Measurements from ENCODE around the gene C14orf132.

Gene C14orf132

DNA sequence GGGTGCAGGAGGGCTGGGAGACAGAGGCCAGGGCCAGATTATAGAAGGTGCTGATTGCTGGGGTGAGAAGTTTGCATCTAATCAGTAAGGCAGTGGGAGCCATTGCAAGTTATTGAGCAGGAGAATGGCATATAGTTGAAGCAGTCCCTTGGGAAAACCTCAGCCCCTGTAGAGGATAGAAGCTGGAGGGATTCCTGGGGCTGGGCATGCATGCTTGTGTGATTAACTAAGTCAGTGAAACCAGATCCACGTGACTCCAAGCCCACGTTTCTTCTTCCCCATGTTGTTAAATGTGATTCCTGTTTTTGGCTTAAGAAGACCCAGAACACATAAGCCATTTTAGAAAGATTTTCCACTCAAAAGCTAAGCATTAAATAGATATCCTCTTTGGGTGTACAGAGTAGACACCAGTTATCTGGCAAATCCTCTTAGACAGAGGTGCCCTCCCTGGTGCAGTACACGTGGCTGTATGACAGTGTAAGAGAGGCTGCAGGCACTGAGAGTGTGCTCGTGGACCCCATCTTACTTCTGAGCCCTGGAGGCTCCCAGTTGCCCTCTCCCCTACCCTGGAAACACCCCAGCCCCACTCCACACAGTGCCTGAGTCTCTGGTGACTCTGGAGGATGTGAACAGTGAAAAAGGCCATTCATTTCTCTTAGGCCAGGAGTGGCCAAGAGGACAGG, 3.2 kb downstream of the C14orf132 start:
- TF ChIP-seq, protein P1, sequence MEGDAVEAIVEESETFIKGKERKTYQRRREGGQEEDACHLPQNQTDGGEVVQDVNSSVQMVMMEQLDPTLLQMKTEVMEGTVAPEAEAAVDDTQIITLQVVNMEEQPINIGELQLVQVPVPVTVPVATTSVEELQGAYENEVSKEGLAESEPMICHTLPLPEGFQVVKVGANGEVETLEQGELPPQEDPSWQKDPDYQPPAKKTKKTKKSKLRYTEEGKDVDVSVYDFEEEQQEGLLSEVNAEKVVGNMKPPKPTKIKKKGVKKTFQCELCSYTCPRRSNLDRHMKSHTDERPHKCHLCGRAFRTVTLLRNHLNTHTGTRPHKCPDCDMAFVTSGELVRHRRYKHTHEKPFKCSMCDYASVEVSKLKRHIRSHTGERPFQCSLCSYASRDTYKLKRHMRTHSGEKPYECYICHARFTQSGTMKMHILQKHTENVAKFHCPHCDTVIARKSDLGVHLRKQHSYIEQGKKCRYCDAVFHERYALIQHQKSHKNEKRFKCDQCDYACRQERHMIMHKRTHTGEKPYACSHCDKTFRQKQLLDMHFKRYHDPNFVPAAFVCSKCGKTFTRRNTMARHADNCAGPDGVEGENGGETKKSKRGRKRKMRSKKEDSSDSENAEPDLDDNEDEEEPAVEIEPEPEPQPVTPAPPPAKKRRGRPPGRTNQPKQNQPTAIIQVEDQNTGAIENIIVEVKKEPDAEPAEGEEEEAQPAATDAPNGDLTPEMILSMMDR (conservative IDR thresholded peaks at IDR 0.05; ENCODE audit: low read depth, low read length): no peak
- Histone ChIP-seq H4K20me1 (ENCODE audit: insufficient read depth) (no peaks in the 10 kb centered on the region), H3K79me2 (ENCODE audit: insufficient read depth, low read depth) (no peaks in the 10 kb centered on the region), H3K9ac (no peak overlapping the region), H3K27ac (no peak overlapping the region), H2AFZ (ENCODE audit: low read depth) (no peak overlapping the region), H3K4me2 (no peak overlapping the region), H3K27me3 (ENCODE audit: insufficient read depth, low read depth) (no peaks in the 10 kb centered on the region), H3K4me3 (IDR thresholded peaks at IDR 0.05; ENCODE audit: insufficient read depth, low read depth, low read length) (no peak overlapping the region), H3K36me3 (ENCODE audit: insufficient read depth) (no peaks in the 10 kb centered on the region), H3K4me1 (ENCODE audit: low read depth, poor library complexity, severe bottlenecking) (no peaks in the 10 kb centered on the region)

- no peak overlapping the region for H3K4me2 ChIP-seq
- no peaks in the 10 kb centered on the region for H4K20me1 ChIP-seq (ENCODE audit: insufficient read depth)
- TF ChIP-seq, protein P1 (conservative IDR thresholded peaks at IDR 0.05; ENCODE audit: low read depth, low read length): no peak
- no peak overlapping the region for H3K4me3 ChIP-seq (IDR thresholded peaks at IDR 0.05; ENCODE audit: insufficient read depth, low read depth, low read length)
- H3K79me2 ChIP-seq (ENCODE audit: insufficient read depth, low read depth): no peaks in the 10 kb centered on the region
- no peaks in the 10 kb centered on the region for H3K36me3 ChIP-seq (ENCODE audit: insufficient read depth)
- H3K9ac ChIP-seq: no peak overlapping the region
- no peak overlapping the region for H3K27ac ChIP-seq
- H3K27me3 ChIP-seq (ENCODE audit: insufficient read depth, low read depth): no peaks in the 10 kb centered on the region
- no peaks in the 10 kb centered on the region for H3K4me1 ChIP-seq (ENCODE audit: low read depth, poor library complexity, severe bottlenecking)
- H2AFZ ChIP-seq (ENCODE audit: low read depth): no peak overlapping the region
These were observed 7.5 kb downstream of the C14orf132 start for GRCh38 chr14:96046630-96047029.

DNA sequence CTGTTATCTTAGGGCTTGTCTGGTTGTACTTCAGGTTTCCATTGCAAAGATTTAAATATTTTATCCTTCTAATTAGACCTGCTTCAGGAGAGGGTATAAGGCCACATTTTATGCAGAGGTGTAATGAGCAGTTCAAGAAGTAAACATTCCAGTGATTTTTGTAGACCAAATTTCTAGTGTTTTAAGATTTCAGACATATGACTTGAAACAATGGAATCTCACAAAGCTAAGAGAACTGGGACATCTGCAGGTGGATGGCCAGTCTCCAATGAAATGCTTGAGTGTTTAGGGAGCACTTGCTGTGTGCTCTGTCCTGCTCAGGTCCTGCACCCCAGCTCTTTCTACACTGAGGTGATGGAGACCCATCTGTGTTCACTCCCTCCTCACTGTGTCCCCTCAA, 7.9 kb downstream of the C14orf132 start:
- H3K27me3 ChIP-seq (ENCODE audit: insufficient read depth, low read depth): no peaks in the 10 kb centered on the region
- no peak overlapping the region for H2AFZ ChIP-seq (ENCODE audit: low read depth)
- no peaks in the 10 kb centered on the region for H3K4me1 ChIP-seq (ENCODE audit: low read depth, poor library complexity, severe bottlenecking)
- TF ChIP-seq, protein P1 (conservative IDR thresholded peaks at IDR 0.05; ENCODE audit: low read depth, low read length): no peak
- H3K9ac ChIP-seq: no peak overlapping the region
- no peak overlapping the region for H3K4me3 ChIP-seq (IDR thresholded peaks at IDR 0.05; ENCODE audit: insufficient read depth, low read depth, low read length)
- H3K27ac ChIP-seq: no peak overlapping the region
- H4K20me1 ChIP-seq (ENCODE audit: insufficient read depth): no peaks in the 10 kb centered on the region
- no peaks in the 10 kb centered on the region for H3K36me3 ChIP-seq (ENCODE audit: insufficient read depth)
- H3K79me2 ChIP-seq (ENCODE audit: insufficient read depth, low read depth): no peaks in the 10 kb centered on the region
- H3K4me2 ChIP-seq: no peak overlapping the region

GRCh38 chr14:96049932-96050331, 10.8 kb downstream of the C14orf132 start:
- H3K27ac ChIP-seq: no peak overlapping the region
- no peaks in the 10 kb centered on the region for H3K4me1 ChIP-seq (ENCODE audit: low read depth, poor library complexity, severe bottlenecking)
- no peaks in the 10 kb centered on the region for H3K27me3 ChIP-seq (ENCODE audit: insufficient read depth, low read depth)
- H3K4me3 ChIP-seq (IDR thresholded peaks at IDR 0.05; ENCODE audit: insufficient read depth, low read depth, low read length): no peak overlapping the region
- no peaks in the 10 kb centered on the region for H3K36me3 ChIP-seq (ENCODE audit: insufficient read depth)
- no peaks in the 10 kb centered on the region for H4K20me1 ChIP-seq (ENCODE audit: insufficient read depth)
- TF ChIP-seq, protein P1 (conservative IDR thresholded peaks at IDR 0.05; ENCODE audit: low read depth, low read length): no peak
- H3K79me2 ChIP-seq (ENCODE audit: insufficient read depth, low read depth): no peaks in the 10 kb centered on the region
- no peak overlapping the region for H3K4me2 ChIP-seq
- no peak overlapping the region for H2AFZ ChIP-seq (ENCODE audit: low read depth)
- no peak overlapping the region for H3K9ac ChIP-seq

All from KMS-11 (cell line).